ENCODE measurements around the gene APOLD1.

DNA sequence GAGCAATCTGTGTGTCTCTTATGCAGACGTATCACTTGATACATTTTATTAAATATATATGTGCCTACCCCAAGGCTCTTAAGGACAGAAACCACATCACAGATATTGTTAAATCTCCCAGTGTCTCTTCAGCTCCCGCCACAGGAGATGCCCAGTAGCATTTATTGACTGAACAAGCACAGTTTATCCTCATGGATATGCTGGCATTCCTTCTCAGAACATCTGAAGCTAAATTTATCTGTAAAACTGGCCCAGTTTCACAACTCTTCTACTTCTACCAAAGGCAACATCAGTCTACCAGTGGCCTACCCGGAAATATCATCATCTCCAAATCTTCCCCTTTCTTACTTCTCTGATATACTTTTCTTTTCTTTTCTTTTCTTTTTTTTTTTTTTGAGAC lies 10.7 kb downstream of the APOLD1 start:
- TF ChIP-seq, protein P1, sequence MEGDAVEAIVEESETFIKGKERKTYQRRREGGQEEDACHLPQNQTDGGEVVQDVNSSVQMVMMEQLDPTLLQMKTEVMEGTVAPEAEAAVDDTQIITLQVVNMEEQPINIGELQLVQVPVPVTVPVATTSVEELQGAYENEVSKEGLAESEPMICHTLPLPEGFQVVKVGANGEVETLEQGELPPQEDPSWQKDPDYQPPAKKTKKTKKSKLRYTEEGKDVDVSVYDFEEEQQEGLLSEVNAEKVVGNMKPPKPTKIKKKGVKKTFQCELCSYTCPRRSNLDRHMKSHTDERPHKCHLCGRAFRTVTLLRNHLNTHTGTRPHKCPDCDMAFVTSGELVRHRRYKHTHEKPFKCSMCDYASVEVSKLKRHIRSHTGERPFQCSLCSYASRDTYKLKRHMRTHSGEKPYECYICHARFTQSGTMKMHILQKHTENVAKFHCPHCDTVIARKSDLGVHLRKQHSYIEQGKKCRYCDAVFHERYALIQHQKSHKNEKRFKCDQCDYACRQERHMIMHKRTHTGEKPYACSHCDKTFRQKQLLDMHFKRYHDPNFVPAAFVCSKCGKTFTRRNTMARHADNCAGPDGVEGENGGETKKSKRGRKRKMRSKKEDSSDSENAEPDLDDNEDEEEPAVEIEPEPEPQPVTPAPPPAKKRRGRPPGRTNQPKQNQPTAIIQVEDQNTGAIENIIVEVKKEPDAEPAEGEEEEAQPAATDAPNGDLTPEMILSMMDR (conservative IDR thresholded peaks at IDR 0.05) = no peak
- TF ChIP-seq ZFX (IDR thresholded peaks at IDR 0.05) = no peak

Data from C4-2B (cell line).